ENCODE data around the gene YKT6.

YKT6 gene

DNA sequence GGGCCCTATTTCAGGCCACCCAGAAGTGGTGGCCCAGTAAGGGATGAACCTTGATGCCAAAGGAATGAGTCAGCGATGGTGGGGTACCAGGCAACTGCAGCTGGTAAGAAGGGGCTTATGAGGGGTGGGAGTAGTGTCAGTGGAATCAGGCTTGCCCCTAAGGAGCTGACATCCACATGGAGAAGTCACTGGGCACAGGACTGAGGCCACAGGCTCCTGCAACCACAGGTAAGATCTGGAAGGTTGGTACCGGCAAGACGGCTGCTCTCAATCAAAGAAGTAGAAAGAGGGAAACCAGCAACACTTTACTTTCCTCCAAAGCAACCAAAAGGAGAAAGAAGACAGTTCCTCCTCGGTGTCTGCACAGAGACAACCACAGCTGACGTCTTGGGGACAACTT lies 14.0 kb upstream of the YKT6 start:
- no peak for DNase-seq (ENCODE audit: low read depth, low spot score)
- in situ Hi-C loops (cut with HindIII; ENCODE audit: low sequenced_read_pairs), result no loop called here
- TF ChIP-seq, protein P1, sequence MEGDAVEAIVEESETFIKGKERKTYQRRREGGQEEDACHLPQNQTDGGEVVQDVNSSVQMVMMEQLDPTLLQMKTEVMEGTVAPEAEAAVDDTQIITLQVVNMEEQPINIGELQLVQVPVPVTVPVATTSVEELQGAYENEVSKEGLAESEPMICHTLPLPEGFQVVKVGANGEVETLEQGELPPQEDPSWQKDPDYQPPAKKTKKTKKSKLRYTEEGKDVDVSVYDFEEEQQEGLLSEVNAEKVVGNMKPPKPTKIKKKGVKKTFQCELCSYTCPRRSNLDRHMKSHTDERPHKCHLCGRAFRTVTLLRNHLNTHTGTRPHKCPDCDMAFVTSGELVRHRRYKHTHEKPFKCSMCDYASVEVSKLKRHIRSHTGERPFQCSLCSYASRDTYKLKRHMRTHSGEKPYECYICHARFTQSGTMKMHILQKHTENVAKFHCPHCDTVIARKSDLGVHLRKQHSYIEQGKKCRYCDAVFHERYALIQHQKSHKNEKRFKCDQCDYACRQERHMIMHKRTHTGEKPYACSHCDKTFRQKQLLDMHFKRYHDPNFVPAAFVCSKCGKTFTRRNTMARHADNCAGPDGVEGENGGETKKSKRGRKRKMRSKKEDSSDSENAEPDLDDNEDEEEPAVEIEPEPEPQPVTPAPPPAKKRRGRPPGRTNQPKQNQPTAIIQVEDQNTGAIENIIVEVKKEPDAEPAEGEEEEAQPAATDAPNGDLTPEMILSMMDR (IDR thresholded peaks at IDR 0.05; ENCODE audit: low read depth, low read length), result no peak
- H3K4me3 ChIP-seq (ENCODE audit: low read depth, low read length), result no peak overlapping the region

DNA sequence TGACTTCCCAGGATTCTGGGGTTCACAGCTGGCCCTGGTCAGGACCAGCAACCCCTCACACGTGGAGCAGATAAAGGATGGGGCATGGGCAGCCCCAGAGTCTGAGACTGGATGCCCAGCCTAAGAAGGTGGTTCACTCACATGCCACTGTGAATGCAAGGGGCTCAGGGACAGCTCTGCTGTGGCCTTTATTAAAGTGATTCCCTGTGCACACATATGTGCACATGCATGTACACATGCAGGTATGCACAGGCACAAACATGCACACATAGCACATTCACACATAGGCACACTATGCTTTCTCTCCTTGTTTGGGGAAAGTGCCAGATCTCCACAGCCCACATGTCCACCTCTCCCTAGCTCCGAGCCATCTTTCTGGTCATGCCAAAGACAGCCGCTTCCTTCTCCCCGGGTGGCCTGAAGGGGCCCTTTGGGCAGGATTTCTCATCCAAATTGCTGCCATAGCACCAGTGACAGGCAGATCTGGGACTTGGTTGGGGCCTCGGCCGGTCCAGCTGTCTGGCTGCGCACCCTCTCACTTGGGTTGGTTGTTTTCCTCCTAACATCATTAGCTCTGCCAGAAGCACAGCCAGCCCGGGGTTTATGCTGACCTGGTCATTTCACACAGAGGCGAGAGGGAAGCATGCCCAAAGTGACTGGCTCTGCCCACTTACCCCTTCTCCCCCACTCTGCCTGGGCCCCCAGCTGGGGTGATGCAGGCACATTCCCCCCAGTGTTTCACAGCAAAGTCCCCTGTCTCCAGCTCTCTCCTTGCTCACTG lies 13.0 kb upstream of the YKT6 start:
- DNase-seq (ENCODE audit: low read depth, low spot score), result no peak
- in situ Hi-C loops (cut with HindIII; ENCODE audit: low sequenced_read_pairs), result no loop called here
- TF ChIP-seq, protein P1 (IDR thresholded peaks at IDR 0.05; ENCODE audit: low read depth, low read length), result no peak
- H3K4me3 ChIP-seq (ENCODE audit: low read depth, low read length), result no peak overlapping the region

DNA sequence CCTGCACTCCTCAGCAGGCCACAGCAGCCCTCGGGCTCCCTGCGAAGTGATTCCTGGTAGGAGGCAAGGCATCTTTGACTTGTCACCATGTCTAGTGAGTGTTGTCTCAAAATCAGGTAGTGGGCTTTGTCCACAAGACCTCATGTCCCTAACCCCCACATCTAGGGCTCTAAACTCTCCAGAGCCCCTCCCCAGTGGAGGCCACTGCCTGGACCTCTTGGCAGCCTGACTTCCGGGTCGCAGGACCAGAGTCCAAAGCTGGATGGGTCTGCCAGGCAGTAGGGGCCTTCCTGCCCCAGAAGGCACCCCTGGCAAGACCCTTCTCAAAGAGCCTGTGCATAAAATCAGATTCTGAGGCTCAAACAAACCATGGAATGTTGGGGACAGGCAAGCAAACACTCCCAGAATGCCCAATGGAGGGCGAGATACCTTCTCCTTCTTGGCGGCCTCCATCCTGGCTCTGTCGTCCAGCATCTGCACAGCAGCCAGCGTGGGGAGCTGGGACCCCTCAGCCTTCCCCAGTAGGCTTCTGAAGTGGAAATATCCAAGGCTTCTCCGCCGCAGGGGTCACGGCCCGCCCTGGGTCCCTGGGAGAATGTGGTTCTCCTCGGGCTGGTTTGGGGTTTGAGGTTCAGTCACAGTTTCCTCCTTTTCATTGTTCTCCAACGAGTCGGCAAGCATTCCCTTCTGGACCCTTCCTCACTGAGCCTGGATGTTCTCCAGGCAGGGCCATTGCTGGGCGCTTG lies 12.1 kb upstream of the YKT6 start:
- in situ Hi-C loops (cut with HindIII; ENCODE audit: low sequenced_read_pairs), result no loop called here
- TF ChIP-seq, protein P1 (IDR thresholded peaks at IDR 0.05; ENCODE audit: low read depth, low read length), result no peak
- no peak overlapping the region for H3K4me3 ChIP-seq (ENCODE audit: low read depth, low read length)
- DNase-seq (ENCODE audit: low read depth, low spot score), result no peak

DNA sequence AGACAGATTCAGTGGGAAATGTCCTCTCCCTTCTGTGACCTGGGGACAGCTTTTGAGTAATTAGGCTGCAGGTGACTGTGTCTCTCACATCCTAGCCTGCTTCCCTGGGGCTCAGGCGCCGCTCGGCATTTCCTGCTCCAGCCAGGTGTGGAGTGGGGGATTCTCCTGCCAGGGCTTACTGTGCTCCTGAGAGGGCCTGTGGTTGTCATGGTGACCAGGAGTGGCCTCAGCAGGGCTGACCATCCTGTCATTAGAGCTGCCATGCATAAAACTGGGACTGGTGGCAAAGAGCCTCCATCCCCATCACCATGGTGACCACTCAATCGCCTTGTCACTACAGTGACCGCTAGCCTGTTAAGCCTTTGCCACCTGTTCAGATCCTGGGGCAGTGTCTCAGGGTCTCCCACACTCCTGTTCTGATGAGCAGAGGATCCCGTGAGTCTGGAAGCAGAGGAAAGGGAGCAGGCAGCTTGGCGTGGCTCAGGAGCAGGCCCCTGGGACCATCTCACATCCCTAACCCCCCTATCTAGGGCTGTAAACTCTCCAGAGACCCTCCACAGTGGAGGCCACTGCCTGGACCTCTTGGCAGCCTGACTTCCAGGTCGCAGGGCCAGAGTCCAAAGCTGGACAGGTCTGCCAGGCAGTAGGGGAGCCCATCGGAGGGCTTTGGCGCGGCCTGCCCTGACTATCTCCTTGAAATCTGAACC lies 11.3 kb upstream of the YKT6 start, which contains the start of gene GCK:
Gene GCK, minus strand, starts transcription at position 154 of the 707 bp plus-strand sequence. CDS start 486 bp downstream, outside the sequence.
- no peak for DNase-seq (ENCODE audit: low read depth, low spot score)
- TF ChIP-seq, protein P1 (IDR thresholded peaks at IDR 0.05; ENCODE audit: low read depth, low read length), result no peak
- H3K4me3 ChIP-seq (ENCODE audit: low read depth, low read length), result no peak within 1 kb of the TSS
- in situ Hi-C loops (cut with HindIII; ENCODE audit: low sequenced_read_pairs), result no loop called here

DNA sequence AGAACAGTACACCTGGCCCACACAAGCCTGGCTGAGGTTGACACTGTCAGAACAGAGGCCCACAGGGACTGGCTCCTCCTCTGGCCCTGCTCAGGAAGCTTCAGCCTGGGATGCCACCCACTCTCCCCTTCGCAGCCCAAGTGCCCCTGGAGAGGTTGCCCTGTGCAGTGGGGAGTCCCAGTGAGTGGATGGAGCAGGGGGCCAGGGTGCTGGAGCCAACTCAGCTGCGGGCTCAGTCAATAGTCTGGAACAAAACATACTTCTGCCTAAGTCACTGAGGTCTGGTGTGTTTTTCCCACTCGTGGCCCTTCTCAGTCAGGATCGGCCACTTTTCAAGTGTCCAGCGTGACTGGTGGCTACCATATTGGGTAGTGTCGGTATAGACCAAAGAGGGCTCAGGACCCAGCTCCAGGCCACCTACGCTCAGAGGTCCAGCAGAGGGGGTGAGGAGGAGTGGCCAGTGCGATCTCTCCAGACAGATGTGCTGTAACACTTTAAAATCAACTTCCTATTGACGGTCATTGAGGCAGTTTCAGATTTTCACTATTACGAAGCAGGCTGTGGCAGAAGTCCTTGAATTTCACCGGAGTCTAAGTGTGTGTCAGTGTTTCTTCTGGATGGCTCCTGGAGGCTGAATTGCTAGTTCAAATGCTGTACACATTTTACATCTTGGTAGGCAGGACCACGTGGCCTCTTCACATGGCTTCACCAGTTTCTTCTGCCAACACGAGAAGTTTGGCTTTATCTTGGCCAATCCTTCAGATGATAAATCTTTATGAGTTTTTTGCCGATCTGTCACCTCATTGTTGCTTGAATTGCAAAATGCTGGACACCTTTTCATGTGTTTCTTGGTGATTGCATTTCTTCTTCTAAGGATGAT lies 10.5 kb upstream of the YKT6 start:
- no peak for DNase-seq (ENCODE audit: low read depth, low spot score)
- TF ChIP-seq, protein P1 (IDR thresholded peaks at IDR 0.05; ENCODE audit: low read depth, low read length), result no peak
- in situ Hi-C loops (cut with HindIII; ENCODE audit: low sequenced_read_pairs), result no loop called here
- H3K4me3 ChIP-seq (ENCODE audit: low read depth, low read length), result no peak overlapping the region
